NT2/D1 (cell line): ENCODE measurements around the gene OR4A5.
"Not testable (repeated sequence)": the region's sequence is repeated elsewhere in the genome, so short reads cannot be mapped to it uniquely, and the experiment has no call there.

Source experiments
- DNase-seq: peaks from one replicate; pipeline ENCODE4 v3.0.0-alpha.2; 2011; ENCODE audit warnings: low read depth, low spot score
- H3K27me3 ChIP-seq: 2 replicates; pipeline ENCODE4 v1.6.0; 2011; ENCODE audit warnings: mild to moderate bottlenecking; ENCODE audit not compliant: insufficient read length, insufficient read depth
- H3K36me3 ChIP-seq: 2 replicates; pipeline ENCODE4 v1.6.1; 2011; ENCODE audit warnings: mild to moderate bottlenecking, low read length, mixed read lengths; ENCODE audit not compliant: insufficient read depth, insufficient read length
- H3K4me1 ChIP-seq: 2 replicates; pipeline ENCODE4 v1.5.1; 2011; ENCODE audit not compliant: insufficient read depth, insufficient read length
- H3K4me3 ChIP-seq: 2 replicates; pipeline ENCODE4 v1.5.1; 2011; ENCODE audit warnings: low read depth; ENCODE audit not compliant: insufficient read length
- H3K9ac ChIP-seq: 2 replicates; pipeline ENCODE4 v1.6.0; 2011; ENCODE audit warnings: low read depth; ENCODE audit not compliant: insufficient read length
- H3K9me3 ChIP-seq: 2 replicates; pipeline ENCODE4 v1.5.1; 2011; ENCODE audit warnings: mild to moderate bottlenecking, low read length; ENCODE audit not compliant: insufficient read depth

The OR4A5 gene, protein sequence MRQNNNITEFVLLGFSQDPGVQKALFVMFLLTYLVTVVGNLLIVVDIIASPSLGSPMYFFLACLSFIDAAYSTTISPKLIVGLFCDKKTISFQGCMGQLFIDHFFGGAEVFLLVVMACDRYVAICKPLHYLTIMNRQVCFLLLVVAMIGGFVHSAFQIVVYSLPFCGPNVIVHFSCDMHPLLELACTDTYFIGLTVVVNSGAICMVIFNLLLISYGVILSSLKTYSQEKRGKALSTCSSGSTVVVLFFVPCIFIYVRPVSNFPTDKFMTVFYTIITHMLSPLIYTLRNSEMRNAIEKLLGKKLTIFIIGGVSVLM

DNA sequence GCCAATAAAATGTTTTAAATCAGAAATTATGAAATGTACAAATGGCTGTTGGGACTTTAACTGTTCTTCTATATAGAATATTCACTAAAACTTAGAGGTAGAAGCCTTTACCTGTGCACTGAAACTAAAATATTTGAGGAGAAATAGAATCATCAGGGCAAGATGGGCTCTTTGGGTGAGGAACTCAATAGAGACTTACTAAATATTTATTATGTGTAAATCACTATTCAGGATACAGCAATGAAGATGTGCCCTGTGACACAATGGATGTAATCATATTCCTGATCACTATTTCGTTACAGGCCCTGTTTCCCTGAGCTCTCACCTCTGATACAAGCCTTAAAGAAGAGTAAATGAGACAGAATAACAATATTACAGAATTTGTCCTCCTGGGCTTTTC is at the start of gene OR4A5:
OR4A5 (plus strand) TSS at position 301 of the 400 bp plus-strand sequence; CDS start at position 354, 53 bp downstream.
- not testable (repeated sequence) for H3K36me3 ChIP-seq, H3K27me3 ChIP-seq, H3K9ac ChIP-seq, H3K9me3 ChIP-seq, DNase-seq, H3K4me3 ChIP-seq, H3K4me1 ChIP-seq

DNA sequence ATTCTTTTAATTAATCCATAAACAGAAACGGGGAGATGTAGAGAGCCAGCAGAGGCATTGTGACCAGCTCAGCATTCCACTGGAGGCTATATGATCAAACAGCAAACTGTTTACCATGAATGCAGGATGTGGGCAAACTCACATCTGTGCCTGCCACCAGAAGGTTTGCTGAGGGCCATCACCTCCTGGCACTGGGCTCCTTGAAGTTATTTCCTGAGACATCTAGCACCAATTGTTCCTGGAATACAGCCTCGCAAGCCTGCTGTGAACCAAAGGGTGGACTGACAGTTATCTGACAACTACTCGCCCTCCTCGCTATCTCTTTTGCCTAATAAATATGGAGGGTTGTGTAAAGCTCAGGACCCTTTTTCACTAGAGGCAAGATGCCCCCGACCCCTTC is 13.5 kb downstream of the OR4A5 start:
- not testable (repeated sequence) for H3K4me1 ChIP-seq, H3K4me3 ChIP-seq, H3K36me3 ChIP-seq, H3K9ac ChIP-seq, H3K9me3 ChIP-seq, DNase-seq, H3K27me3 ChIP-seq
